ENCODE data around the gene UQCC3.

DNA sequence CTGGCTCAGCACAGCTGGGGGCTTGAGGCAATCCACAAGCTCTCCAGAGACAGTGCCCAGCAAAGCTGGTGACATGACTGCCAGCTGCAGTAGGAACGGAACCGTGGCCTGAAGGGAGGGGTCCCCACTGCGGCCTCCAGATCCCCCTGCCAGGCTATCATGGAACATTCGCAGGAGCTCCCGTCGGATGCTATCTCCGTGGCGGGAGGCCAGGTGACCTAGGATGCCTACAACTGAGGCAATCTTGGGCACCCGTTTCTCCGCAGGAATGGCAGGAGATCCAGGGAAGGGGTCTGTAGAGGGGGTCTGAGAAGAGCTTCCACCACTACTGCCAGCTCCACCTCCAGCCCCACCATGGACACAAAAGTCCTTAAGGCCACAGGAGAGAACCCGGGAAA, 22.5 kb upstream of the UQCC3 start:
- TF ChIP-seq, protein P1, sequence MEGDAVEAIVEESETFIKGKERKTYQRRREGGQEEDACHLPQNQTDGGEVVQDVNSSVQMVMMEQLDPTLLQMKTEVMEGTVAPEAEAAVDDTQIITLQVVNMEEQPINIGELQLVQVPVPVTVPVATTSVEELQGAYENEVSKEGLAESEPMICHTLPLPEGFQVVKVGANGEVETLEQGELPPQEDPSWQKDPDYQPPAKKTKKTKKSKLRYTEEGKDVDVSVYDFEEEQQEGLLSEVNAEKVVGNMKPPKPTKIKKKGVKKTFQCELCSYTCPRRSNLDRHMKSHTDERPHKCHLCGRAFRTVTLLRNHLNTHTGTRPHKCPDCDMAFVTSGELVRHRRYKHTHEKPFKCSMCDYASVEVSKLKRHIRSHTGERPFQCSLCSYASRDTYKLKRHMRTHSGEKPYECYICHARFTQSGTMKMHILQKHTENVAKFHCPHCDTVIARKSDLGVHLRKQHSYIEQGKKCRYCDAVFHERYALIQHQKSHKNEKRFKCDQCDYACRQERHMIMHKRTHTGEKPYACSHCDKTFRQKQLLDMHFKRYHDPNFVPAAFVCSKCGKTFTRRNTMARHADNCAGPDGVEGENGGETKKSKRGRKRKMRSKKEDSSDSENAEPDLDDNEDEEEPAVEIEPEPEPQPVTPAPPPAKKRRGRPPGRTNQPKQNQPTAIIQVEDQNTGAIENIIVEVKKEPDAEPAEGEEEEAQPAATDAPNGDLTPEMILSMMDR (IDR thresholded peaks at IDR 0.05) = no peak
- TF ChIP-seq POLR2A (IDR thresholded peaks at IDR 0.05) = no peak

All from Peyer's patch (tissue), 4 donors.